HEK293 (cell line): ENCODE measurements around the gene HECTD3.

ENCODE experiments used
- CTCF ChIA-PET: fragments of 350-600 bp; formaldehyde crosslinking; extraction: SDS; loops from one replicate; lab custom pipeline; 2021; ENCODE audit warnings: antibody characterized with exemption; lab: Yijun Ruan, JAX
- POLR2A ChIA-PET: fragments of 300-600 bp; formaldehyde crosslinking; extraction: SDS; loops from one replicate; lab custom pipeline; 2020; ENCODE audit warnings: antibody characterized with exemption, inconsistent platforms; lab: Yijun Ruan, JAX
- H3K27ac ChIP-seq: fragments of 200-500 bp; sonication (Bioruptor generic); 2 replicates; pipeline ENCODE4 v1.5.1; 2014; ENCODE audit warnings: low read depth, low read length, control low read depth, inconsistent platforms; ENCODE audit errors: extremely low read depth
- H3K36me3 ChIP-seq, 2 experiments: fragments of 200-500 bp in 1 of 2; sonication (Bioruptor generic) in 1 of 2; 1 replicate in 1 of 2; 2 replicates in 1 of 2; pipeline ENCODE4 v1.5.1; 2014 to 2017; ENCODE audit warnings: inconsistent platforms in 2 of 2, low read length in 2 of 2; ENCODE audit not compliant: control insufficient read depth in 2 of 2, insufficient read depth in 1 of 2
- H3K4me1 ChIP-seq: fragments of 200-500 bp; sonication (Bioruptor generic); 2 replicates; pipeline ENCODE4 v1.5.1; 2014; ENCODE audit warnings: mild to moderate bottlenecking, low read length, inconsistent platforms; ENCODE audit not compliant: control insufficient read depth, insufficient read depth
- H3K4me3 ChIP-seq: 2 replicates; pipeline ENCODE4 v1.5.1; 2011; ENCODE audit warnings: low read depth, mild to moderate bottlenecking, control low read depth, low read length, moderate library complexity
- H3K9me3 ChIP-seq: fragments of 200-500 bp; sonication (Bioruptor generic); 2 replicates; pipeline ENCODE4 v1.5.1; 2014; ENCODE audit warnings: low read depth, low read length, inconsistent platforms; ENCODE audit not compliant: control insufficient read depth, insufficient read depth
- GFI1B ChIP-seq: fragments of 450-650 bp; formaldehyde crosslinking; IDR thresholded peaks from 2 replicates; pipeline ENCODE4 v1.5.1; 2016; ENCODE audit warnings: missing biosample characterization, missing genetic modification characterization
- HOXA7 ChIP-seq: sonication (generic); formaldehyde crosslinking; IDR thresholded peaks from 2 replicates; pipeline ENCODE4 v1.8.1; 2022; ENCODE audit warnings: missing genetic modification reagents, borderline replicate concordance
- KLF8 ChIP-seq: fragments of 450-650 bp; formaldehyde crosslinking; IDR thresholded peaks from 2 replicates; pipeline ENCODE4 v1.5.1; 2016; ENCODE audit warnings: missing biosample characterization, missing genetic modification characterization
- ZBTB48 ChIP-seq: fragments of 450-650 bp; formaldehyde crosslinking; IDR thresholded peaks from 2 replicates; pipeline ENCODE4 v1.5.1; 2016; ENCODE audit warnings: missing biosample characterization, missing genetic modification characterization
- ZNF175 ChIP-seq: fragments of 450-650 bp; formaldehyde crosslinking; IDR thresholded peaks from 2 replicates; pipeline ENCODE4 v1.5.1; 2016; ENCODE audit warnings: missing biosample characterization, missing genetic modification characterization
- ZNF23 ChIP-seq: fragments of 450-650 bp; formaldehyde crosslinking; IDR thresholded peaks from 2 replicates; pipeline ENCODE4 v1.5.1; 2016; ENCODE audit warnings: missing biosample characterization, missing genetic modification characterization, borderline replicate concordance
- ZNF239 ChIP-seq: fragments of 450-650 bp; formaldehyde crosslinking; IDR thresholded peaks from 2 replicates; pipeline ENCODE4 v1.5.1; 2016; ENCODE audit warnings: missing biosample characterization, missing genetic modification characterization
- ZNF501 ChIP-seq: fragments of 450-650 bp; formaldehyde crosslinking; IDR thresholded peaks from 2 replicates; pipeline ENCODE4 v1.5.1; 2016; ENCODE audit warnings: missing biosample characterization, missing genetic modification characterization
- ZNF544 ChIP-seq: fragments of 450-650 bp; formaldehyde crosslinking; IDR thresholded peaks from 2 replicates; pipeline ENCODE4 v1.5.0; 2017; ENCODE audit warnings: missing biosample characterization, missing genetic modification characterization
- ZNF555 ChIP-seq: fragments of 450-650 bp; formaldehyde crosslinking; conservative IDR thresholded peaks from 2 replicates; pipeline ENCODE4 v1.5.1; 2017; ENCODE audit warnings: missing biosample characterization, mild to moderate bottlenecking, missing genetic modification characterization, inconsistent platforms
- ZNF560 ChIP-seq: fragments of 450-650 bp; formaldehyde crosslinking; IDR thresholded peaks from 2 replicates; pipeline ENCODE4 v1.5.1; 2017; ENCODE audit warnings: missing biosample characterization, missing genetic modification characterization, borderline replicate concordance
- ZNF654 ChIP-seq: fragments of 450-650 bp; formaldehyde crosslinking; IDR thresholded peaks from 2 replicates; pipeline ENCODE4 v1.5.1; 2016; ENCODE audit warnings: low read depth, missing biosample characterization, missing genetic modification characterization
- ZNF660 ChIP-seq: fragments of 450-650 bp; IDR thresholded peaks from 2 replicates; pipeline ENCODE4 v1.5.1; 2018; ENCODE audit warnings: missing biosample characterization, mild to moderate bottlenecking, missing genetic modification characterization
- ZNF785 ChIP-seq: fragments of 450-650 bp; formaldehyde crosslinking; IDR thresholded peaks from 2 replicates; pipeline ENCODE4 v1.5.1; 2016; ENCODE audit warnings: missing biosample characterization, missing genetic modification characterization
- TF ChIP-seq, protein P1 (sequence below): fragments of 450-650 bp; formaldehyde crosslinking; IDR thresholded peaks from 2 replicates; pipeline ENCODE4 v1.5.1; 2017; ENCODE audit warnings: missing biosample characterization, missing genetic modification characterization
- TF ChIP-seq, protein P2 (sequence below): fragments of 450-650 bp; IDR thresholded peaks from 2 replicates; pipeline ENCODE4 v1.5.1; 2018; ENCODE audit warnings: missing biosample characterization, mild to moderate bottlenecking, missing genetic modification characterization
- TF ChIP-seq, protein P3 (sequence below): fragments of 450-650 bp; formaldehyde crosslinking; IDR thresholded peaks from 2 replicates; pipeline ENCODE4 v1.5.1; 2016; ENCODE audit warnings: missing biosample characterization, missing genetic modification characterization
- TF ChIP-seq, protein P4 (sequence below): fragments of 450-650 bp; formaldehyde crosslinking; IDR thresholded peaks from 2 replicates; pipeline ENCODE4 v1.5.1; 2016; ENCODE audit warnings: missing biosample characterization, missing genetic modification characterization, low read depth
- TF ChIP-seq, protein P5 (sequence below): fragments of 450-650 bp; IDR thresholded peaks from 2 replicates; pipeline ENCODE4 v1.5.1; 2018; ENCODE audit warnings: missing biosample characterization, missing genetic modification characterization
- TF ChIP-seq, protein P6 (sequence below): fragments of 450-650 bp; formaldehyde crosslinking; conservative IDR thresholded peaks from 2 replicates; pipeline ENCODE4 v1.5.1; 2016; ENCODE audit warnings: low read depth, missing biosample characterization, missing genetic modification characterization
- TF ChIP-seq, protein P7 (sequence below): fragments of 450-650 bp; formaldehyde crosslinking; IDR thresholded peaks from 2 replicates; pipeline ENCODE4 v1.5.1; 2017; ENCODE audit warnings: missing biosample characterization, mild to moderate bottlenecking, missing genetic modification characterization, moderate library complexity

Gene HECTD3

DNA sequence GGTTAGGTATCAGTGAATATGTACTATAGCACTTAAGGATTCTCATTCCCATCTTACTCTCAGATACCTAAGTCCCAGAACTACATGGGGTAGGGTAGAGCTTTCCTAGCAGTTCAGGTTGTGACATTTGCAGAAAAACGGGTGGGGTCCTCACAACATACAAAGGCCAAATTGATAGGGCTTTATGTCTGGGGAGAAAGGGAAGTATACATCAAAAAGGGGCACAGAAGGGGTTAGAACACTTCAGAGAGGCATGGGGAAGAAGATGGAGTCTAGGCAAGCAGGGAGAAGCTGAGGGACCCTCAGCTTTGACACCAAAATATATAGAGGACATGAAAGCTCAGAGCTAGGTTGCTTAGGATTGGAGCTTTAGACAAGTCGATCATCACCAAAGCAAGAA, 4.6 kb upstream of the HECTD3 start (continued):
- TF ChIP-seq, protein P1, sequence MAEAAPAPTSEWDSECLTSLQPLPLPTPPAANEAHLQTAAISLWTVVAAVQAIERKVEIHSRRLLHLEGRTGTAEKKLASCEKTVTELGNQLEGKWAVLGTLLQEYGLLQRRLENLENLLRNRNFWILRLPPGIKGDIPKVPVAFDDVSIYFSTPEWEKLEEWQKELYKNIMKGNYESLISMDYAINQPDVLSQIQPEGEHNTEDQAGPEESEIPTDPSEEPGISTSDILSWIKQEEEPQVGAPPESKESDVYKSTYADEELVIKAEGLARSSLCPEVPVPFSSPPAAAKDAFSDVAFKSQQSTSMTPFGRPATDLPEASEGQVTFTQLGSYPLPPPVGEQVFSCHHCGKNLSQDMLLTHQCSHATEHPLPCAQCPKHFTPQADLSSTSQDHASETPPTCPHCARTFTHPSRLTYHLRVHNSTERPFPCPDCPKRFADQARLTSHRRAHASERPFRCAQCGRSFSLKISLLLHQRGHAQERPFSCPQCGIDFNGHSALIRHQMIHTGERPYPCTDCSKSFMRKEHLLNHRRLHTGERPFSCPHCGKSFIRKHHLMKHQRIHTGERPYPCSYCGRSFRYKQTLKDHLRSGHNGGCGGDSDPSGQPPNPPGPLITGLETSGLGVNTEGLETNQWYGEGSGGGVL (tag by site-specific recombination) = no peak
- TF ChIP-seq ZNF654 (tag by site-specific recombination) (no peak), GFI1B (no peak), ZNF501 (tag by site-specific recombination) (no peak), ZBTB48 (tag by site-specific recombination) (no peak), ZNF23 (no peak), ZNF785 (no peak), ZNF239 (tag by site-specific recombination) (no peak), ZNF544 (no peak), ZNF555 (no peak)
- TF ChIP-seq, protein P2, sequence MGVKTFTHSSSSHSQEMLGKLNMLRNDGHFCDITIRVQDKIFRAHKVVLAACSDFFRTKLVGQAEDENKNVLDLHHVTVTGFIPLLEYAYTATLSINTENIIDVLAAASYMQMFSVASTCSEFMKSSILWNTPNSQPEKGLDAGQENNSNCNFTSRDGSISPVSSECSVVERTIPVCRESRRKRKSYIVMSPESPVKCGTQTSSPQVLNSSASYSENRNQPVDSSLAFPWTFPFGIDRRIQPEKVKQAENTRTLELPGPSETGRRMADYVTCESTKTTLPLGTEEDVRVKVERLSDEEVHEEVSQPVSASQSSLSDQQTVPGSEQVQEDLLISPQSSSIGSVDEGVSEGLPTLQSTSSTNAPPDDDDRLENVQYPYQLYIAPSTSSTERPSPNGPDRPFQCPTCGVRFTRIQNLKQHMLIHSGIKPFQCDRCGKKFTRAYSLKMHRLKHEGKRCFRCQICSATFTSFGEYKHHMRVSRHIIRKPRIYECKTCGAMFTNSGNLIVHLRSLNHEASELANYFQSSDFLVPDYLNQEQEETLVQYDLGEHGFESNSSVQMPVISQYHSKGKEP (tag by site-specific recombination) = no peak
- TF ChIP-seq, protein P3, sequence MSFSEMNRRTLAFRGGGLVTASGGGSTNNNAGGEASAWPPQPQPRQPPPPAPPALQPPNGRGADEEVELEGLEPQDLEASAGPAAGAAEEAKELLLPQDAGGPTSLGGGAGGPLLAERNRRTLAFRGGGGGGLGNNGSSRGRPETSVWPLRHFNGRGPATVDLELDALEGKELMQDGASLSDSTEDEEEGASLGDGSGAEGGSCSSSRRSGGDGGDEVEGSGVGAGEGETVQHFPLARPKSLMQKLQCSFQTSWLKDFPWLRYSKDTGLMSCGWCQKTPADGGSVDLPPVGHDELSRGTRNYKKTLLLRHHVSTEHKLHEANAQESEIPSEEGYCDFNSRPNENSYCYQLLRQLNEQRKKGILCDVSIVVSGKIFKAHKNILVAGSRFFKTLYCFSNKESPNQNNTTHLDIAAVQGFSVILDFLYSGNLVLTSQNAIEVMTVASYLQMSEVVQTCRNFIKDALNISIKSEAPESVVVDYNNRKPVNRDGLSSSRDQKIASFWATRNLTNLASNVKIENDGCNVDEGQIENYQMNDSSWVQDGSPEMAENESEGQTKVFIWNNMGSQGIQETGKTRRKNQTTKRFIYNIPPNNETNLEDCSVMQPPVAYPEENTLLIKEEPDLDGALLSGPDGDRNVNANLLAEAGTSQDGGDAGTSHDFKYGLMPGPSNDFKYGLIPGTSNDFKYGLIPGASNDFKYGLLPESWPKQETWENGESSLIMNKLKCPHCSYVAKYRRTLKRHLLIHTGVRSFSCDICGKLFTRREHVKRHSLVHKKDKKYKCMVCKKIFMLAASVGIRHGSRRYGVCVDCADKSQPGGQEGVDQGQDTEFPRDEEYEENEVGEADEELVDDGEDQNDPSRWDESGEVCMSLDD (tag by site-specific recombination) = no peak
- TF ChIP-seq, protein P4, sequence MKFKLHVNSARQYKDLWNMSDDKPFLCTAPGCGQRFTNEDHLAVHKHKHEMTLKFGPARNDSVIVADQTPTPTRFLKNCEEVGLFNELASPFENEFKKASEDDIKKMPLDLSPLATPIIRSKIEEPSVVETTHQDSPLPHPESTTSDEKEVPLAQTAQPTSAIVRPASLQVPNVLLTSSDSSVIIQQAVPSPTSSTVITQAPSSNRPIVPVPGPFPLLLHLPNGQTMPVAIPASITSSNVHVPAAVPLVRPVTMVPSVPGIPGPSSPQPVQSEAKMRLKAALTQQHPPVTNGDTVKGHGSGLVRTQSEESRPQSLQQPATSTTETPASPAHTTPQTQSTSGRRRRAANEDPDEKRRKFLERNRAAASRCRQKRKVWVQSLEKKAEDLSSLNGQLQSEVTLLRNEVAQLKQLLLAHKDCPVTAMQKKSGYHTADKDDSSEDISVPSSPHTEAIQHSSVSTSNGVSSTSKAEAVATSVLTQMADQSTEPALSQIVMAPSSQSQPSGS (tag by site-specific recombination) = no peak
- TF ChIP-seq, protein P5, sequence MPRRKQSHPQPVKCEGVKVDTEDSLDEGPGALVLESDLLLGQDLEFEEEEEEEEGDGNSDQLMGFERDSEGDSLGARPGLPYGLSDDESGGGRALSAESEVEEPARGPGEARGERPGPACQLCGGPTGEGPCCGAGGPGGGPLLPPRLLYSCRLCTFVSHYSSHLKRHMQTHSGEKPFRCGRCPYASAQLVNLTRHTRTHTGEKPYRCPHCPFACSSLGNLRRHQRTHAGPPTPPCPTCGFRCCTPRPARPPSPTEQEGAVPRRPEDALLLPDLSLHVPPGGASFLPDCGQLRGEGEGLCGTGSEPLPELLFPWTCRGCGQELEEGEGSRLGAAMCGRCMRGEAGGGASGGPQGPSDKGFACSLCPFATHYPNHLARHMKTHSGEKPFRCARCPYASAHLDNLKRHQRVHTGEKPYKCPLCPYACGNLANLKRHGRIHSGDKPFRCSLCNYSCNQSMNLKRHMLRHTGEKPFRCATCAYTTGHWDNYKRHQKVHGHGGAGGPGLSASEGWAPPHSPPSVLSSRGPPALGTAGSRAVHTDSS (tag by site-specific recombination) = no peak
- TF ChIP-seq, all 188 proteins: peak for 0

DNA sequence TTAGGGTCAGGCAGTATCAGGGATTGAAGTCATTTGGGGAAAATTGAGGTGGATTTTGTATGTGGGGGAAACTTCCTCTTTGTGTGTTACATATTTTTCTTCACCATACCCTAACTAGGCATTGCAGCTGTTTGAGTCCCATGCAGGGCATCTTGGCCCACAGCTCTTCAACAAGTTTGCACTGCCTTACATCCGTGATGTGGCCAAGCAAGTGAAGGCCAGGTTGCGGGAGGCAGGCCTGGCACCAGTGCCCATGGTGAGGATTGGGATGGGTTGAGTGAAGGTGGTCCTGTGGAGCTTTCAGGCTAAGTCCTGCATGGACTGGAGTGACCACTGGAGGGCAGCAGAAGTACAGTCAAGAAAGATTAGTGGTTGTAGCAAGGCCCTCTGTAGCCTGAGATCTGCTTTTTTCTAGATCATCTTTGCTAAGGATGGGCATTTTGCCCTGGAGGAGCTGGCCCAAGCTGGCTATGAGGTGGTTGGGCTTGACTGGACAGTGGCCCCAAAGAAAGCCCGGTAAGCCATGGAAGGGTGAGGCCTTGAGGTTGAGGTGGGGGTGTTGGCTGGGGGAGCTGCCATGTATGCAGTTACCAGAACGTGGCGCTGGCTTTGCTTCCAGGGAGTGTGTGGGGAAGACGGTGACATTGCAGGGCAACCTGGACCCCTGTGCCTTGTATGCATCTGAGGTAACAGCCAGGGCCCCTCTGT, 3.4 kb upstream of the HECTD3 start:
- ChIA-PET POLR2A (interaction anchor here (0.7 to 5.7 kb wide), 6 partner anchors 221 to 478 kb away, joined by 3 to 83 read pairs (median 4); partner anchors contain the start of gene TESK2), CTCF (interaction anchor here (0.5 to 12.0 kb wide), 33 partner anchors 16 to 570 kb away, joined by 3 to 304 read pairs (median 4); partner anchors contain the start of genes CCDC163, MMACHC, PTCH2 and TESK2)
- H3K27ac ChIP-seq = no peak overlapping the region
- H3K36me3 ChIP-seq = peaks cover 0 to 39% of the 10 kb centered on the region in 2 experiments; a peak in 1 of 3 replicates
- no peaks in the 10 kb centered on the region for H3K4me1 ChIP-seq
- H3K4me3 ChIP-seq = no peak overlapping the region
- no peaks in the 10 kb centered on the region for H3K9me3 ChIP-seq
- TF ChIP-seq KLF8 (tag by site-specific recombination) = no peak
- TF ChIP-seq ZNF560 = no peak
- TF ChIP-seq HOXA7 (CRISPR knock-in tag) = no peak
- TF ChIP-seq ZNF175 (tag by site-specific recombination) = no peak
- TF ChIP-seq ZNF660 (tag by site-specific recombination) = no peak; the same call in 1 of the 2 replicates
- TF ChIP-seq, protein P6, sequence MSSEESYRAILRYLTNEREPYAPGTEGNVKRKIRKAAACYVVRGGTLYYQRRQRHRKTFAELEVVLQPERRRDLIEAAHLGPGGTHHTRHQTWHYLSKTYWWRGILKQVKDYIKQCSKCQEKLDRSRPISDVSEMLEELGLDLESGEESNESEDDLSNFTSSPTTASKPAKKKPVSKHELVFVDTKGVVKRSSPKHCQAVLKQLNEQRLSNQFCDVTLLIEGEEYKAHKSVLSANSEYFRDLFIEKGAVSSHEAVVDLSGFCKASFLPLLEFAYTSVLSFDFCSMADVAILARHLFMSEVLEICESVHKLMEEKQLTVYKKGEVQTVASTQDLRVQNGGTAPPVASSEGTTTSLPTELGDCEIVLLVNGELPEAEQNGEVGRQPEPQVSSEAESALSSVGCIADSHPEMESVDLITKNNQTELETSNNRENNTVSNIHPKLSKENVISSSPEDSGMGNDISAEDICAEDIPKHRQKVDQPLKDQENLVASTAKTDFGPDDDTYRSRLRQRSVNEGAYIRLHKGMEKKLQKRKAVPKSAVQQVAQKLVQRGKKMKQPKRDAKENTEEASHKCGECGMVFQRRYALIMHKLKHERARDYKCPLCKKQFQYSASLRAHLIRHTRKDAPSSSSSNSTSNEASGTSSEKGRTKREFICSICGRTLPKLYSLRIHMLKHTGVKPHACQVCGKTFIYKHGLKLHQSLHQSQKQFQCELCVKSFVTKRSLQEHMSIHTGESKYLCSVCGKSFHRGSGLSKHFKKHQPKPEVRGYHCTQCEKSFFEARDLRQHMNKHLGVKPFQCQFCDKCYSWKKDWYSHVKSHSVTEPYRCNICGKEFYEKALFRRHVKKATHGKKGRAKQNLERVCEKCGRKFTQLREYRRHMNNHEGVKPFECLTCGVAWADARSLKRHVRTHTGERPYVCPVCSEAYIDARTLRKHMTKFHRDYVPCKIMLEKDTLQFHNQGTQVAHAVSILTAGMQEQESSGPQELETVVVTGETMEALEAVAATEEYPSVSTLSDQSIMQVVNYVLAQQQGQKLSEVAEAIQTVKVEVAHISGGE (tag by site-specific recombination) = 0 out of 2 replicates have a peak, but pooled peaks have one; percentile 28
- TF ChIP-seq, protein P7, sequence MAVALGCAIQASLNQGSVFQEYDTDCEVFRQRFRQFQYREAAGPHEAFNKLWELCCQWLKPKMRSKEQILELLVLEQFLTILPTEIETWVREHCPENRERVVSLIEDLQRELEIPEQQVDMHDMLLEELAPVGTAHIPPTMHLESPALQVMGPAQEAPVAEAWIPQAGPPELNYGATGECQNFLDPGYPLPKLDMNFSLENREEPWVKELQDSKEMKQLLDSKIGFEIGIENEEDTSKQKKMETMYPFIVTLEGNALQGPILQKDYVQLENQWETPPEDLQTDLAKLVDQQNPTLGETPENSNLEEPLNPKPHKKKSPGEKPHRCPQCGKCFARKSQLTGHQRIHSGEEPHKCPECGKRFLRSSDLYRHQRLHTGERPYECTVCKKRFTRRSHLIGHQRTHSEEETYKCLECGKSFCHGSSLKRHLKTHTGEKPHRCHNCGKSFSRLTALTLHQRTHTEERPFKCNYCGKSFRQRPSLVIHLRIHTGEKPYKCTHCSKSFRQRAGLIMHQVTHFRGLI (tag by site-specific recombination) = peak; percentile 89
